Activated CD8-positive, alpha-beta memory T cell treated with anti-CD3 and anti-CD28 coated beads, Interleukin-2, amount 10 ng/mL, durations not matched to agents 7 days and 5 days (primary cell): Measurements from ENCODE around the gene MGAT3. TPM values are rescaled to one million over a fixed set of nuclear protein-coding genes. Genes with fewer than 3 reads are reported as not detected.
"Not testable (repeated sequence)": the region's sequence is repeated elsewhere in the genome, so short reads cannot be mapped to it uniquely, and the experiment has no call there.

Experiments used
- ATAC-seq: fragments of 150-1000 bp; cut with Tn5 transposase; one replicate; pipeline ENCODE4 v1.10.0; 2021; ENCODE audit warnings: moderate library complexity
- CTCF ChIA-PET: fragments of 350-600 bp; sonication (Branson Sonifier 250); formaldehyde crosslinking; loops from one replicate; lab custom pipeline; 2021; ENCODE audit warnings: antibody characterized with exemption; lab: Charles Lee
- DNase-seq: peaks from one replicate; pipeline ENCODE4 v3.0.0-alpha.2; 2020
- H3K27ac Mint-ChIP-seq: one replicate; pipeline ENCODE4 v1.8.0; 2021; ENCODE audit warnings: mild to moderate bottlenecking, mixed read lengths
- H3K27me3 Mint-ChIP-seq: one replicate; pipeline ENCODE4 v1.8.0; 2021; ENCODE audit warnings: mixed read lengths
- H3K36me3 Mint-ChIP-seq: one replicate; pipeline ENCODE4 v1.8.0; 2021; ENCODE audit warnings: mild to moderate bottlenecking, mixed read lengths
- H3K4me1 Mint-ChIP-seq: one replicate; pipeline ENCODE4 v1.8.0; 2021; ENCODE audit warnings: mixed read lengths
- H3K4me3 Mint-ChIP-seq: one replicate; pipeline ENCODE4 v1.8.0; 2021; ENCODE audit warnings: mild to moderate bottlenecking, moderate library complexity, mixed read lengths
- H3K9me3 Mint-ChIP-seq: one replicate; pipeline ENCODE4 v1.8.0; 2022; ENCODE audit warnings: low read depth, mixed read lengths
- total RNA-seq, 2 experiments: library from RNA; stranded (reverse); gene quantifications; one replicate each; pipeline ENCODE4 v1.2.3, GENCODE V29; 2021

The MGAT3 gene
- total RNA-seq, 2 experiments from 2014 or later, result 0.96 to 3.6 TPM

DNA sequence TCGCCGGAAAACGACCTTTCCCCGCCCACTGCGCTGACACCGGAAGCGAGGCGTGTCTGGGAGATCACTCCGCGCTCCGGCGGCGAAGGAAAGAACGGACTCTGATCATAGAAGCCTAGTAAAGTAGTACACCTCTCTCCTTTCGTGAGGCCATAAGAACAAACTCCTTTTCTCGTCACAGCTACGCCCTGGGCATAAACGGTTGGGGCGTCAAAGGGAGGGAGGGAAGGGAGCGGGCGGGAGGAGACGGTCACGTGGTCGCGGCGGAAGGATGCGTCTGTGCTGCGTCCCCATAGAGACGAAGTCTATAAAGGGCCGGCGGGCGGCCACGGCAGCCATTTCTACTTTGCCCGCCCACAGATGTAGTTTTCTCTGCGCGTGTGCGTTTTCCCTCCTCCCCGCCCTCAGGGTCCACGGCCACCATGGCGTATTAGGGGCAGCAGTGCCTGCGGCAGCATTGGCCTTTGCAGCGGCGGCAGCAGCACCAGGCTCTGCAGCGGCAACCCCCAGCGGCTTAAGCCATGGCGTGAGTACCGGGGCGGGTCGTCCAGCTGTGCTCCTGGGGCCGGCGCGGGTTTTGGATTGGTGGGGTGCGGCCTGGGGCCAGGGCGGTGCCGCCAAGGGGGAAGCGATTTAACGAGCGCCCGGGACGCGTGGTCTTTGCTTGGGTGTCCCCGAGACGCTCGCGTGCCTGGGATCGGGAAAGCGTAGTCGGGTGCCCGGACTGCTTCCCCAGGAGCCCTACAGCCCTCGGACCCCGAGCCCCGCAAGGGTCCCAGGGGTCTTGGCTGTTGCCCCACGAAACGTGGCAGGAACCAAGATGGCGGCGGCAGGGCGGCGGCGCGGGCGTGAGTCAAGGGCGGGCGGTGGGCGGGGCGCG is 63.7 kb downstream of the MGAT3 start, which contains the start of gene ATF4:
Gene ATF4, plus strand, starts transcription at position 337 of the 880 bp plus-strand sequence. CDS start 884 bp downstream, outside the sequence.
- Mint-ChIP-seq H3K36me3 (peaks cover 55% of the 10 kb centered on the region), H3K27me3 (no peaks in the 10 kb centered on the region), H3K4me1 (peaks cover 55% of the 10 kb centered on the region), H3K27ac (peak within 1 kb of the TSS; percentile 94), H3K9me3 (no peaks in the 10 kb centered on the region), H3K4me3 (peak within 1 kb of the TSS; percentile 86)
- CTCF ChIA-PET, result interaction anchor here (0.6 to 1.8 kb wide), 22 partner anchors 9 to 504 kb away, joined by 3 to 28 read pairs (median 4); partner anchors contain the start of genes MIEF1, RPL3 and TAB1
- DNase-seq (peak; percentile 91), ATAC-seq (peak; percentile 40)

DNA sequence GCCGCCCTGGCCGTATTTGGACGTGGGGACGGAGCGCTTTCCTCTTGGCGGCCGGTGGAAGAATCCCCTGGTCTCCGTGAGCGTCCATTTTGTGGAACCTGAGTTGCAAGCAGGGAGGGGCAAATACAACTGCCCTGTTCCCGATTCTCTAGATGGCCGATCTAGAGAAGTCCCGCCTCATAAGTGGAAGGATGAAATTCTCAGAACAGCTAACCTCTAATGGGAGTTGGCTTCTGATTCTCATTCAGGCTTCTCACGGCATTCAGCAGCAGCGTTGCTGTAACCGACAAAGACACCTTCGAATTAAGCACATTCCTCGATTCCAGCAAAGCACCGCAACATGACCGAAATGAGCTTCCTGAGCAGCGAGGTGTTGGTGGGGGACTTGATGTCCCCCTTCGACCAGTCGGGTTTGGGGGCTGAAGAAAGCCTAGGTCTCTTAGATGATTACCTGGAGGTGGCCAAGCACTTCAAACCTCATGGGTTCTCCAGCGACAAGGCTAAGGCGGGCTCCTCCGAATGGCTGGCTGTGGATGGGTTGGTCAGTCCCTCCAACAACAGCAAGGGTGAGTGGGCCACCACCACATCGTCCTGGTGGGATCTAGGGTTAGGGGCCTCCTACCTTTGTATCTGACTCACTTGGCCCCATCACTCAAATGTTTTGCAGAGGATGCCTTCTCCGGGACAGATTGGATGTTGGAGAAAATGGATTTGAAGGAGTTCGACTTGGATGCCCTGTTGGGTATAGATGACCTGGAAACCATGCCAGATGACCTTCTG is 64.5 kb downstream of the MGAT3 start:
- Mint-ChIP-seq H3K27ac (peak overlapping the region; percentile 94), H3K4me1 (peaks cover 54% of the 10 kb centered on the region), H3K4me3 (peak overlapping the region; percentile 86), H3K36me3 (peaks cover 51% of the 10 kb centered on the region)
- H3K27me3 Mint-ChIP-seq, H3K9me3 Mint-ChIP-seq, DNase-seq, ATAC-seq: not testable (repeated sequence)
- CTCF ChIA-PET, result interaction anchor here (0.9 to 1.8 kb wide), 2 partner anchors 8 to 10 kb away, joined by 4 to 28 read pairs; no protein-coding TSS in a partner anchor

DNA sequence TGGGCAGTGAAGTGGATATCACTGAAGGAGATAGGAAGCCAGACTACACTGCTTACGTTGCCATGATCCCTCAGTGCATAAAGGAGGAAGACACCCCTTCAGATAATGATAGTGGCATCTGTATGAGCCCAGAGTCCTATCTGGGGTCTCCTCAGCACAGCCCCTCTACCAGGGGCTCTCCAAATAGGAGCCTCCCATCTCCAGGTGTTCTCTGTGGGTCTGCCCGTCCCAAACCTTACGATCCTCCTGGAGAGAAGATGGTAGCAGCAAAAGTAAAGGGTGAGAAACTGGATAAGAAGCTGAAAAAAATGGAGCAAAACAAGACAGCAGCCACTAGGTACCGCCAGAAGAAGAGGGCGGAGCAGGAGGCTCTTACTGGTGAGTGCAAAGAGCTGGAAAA is 65.3 kb downstream of the MGAT3 start:
- H3K9me3 Mint-ChIP-seq, DNase-seq, ATAC-seq, H3K27me3 Mint-ChIP-seq: not testable (repeated sequence)
- H3K27ac Mint-ChIP-seq, result peak overlapping the region; percentile 94
- H3K4me3 Mint-ChIP-seq, result peak overlapping the region; percentile 86
- peaks cover 48% of the 10 kb centered on the region for H3K36me3 Mint-ChIP-seq
- CTCF ChIA-PET, result interaction anchor here (1.1 to 11.2 kb wide), 2 partner anchors 10 to 28 kb away, joined by 5 to 251 read pairs; no protein-coding TSS in a partner anchor
- H3K4me1 Mint-ChIP-seq, result peaks cover 57% of the 10 kb centered on the region

DNA sequence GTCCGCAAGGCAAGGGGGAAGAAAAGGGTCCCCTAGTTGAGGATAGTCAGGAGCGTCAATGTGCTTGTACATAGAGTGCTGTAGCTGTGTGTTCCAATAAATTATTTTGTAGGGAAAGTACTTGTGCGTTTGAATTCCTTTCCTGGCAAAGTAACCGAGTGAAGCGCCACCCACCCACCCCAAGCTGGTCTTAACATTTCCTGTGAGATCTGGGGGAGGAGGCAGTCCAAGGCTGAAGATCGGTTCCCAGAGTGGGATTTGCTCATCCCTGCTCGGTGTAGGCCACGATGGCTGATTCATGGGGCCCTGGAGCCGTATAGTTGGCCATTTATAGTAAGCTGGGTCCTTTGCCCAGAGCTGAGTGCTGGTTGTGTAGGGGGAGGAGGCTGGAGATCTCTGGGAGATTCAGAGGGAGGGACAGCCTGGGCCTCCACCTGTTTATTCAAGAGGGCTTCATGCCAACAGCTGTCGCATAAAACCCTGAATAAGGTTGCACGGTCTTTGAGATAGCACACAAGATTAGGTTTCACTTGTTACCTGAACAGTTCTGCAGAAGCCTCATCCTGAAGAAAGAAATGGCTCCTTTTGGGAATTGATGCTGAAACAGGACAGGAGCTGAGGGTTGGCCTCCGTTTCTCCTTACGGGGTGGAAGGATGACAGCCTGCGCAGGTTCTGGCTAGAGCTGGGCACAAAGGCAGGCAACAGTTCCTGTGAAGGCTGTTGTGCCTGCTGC is 65.9 kb downstream of the MGAT3 start:
- no peak for DNase-seq
- H3K4me1 Mint-ChIP-seq, result peaks cover 63% of the 10 kb centered on the region
- H3K27me3 Mint-ChIP-seq, result no peaks in the 10 kb centered on the region
- H3K9me3 Mint-ChIP-seq, result no peaks in the 10 kb centered on the region
- CTCF ChIA-PET, result interaction anchor here (1.0 to 11.2 kb wide), 7 partner anchors 8 to 171 kb away, joined by 3 to 251 read pairs (median 4); partner anchors contain the start of gene MIEF1
- no peak for ATAC-seq
- peaks cover 49% of the 10 kb centered on the region for H3K36me3 Mint-ChIP-seq
- peak overlapping the region; percentile 94 for H3K27ac Mint-ChIP-seq
- H3K4me3 Mint-ChIP-seq, result peak overlapping the region; percentile 86

DNA sequence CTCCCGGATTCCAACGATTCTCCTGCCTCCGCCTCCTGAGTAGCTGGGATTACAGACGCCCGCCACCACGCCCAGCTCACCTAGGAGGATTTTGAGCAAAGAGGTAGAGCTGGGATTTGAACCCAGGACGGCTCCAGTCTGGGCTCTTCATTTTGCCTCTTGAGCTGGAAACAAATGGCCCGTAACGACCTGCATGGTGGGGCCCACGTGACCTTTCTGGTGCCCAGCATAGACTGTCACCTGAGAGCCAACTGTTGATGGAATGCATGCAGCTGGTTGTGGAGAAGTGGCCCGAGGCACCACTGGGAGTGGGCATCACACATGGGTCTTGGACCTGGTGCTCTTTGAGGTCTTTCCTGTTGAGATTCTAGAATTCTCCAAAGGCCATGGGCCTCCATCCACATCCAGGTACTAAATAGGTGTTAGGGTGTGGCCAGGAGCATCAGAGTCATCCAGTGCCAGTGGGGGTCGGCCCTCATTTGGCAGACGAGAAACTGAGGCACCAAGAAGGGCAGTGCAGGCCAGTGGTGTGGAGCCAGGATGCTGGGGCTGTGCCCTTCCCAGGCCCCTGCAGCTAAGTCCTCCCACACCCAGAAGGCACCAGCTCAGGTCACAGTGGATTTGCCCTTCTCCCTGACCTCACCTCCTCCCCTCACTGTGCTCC is 67.4 kb downstream of the MGAT3 start:
- peak overlapping the region; percentile 56 for H3K27ac Mint-ChIP-seq
- H3K4me3 Mint-ChIP-seq, result peak overlapping the region; percentile 32
- H3K27me3 Mint-ChIP-seq, result no peaks in the 10 kb centered on the region
- CTCF ChIA-PET, result interaction anchor here (0.7 to 11.2 kb wide), 9 partner anchors 10 to 513 kb away, joined by 3 to 251 read pairs (median 4); partner anchors contain the start of genes MIEF1 and TAB1
- ATAC-seq, result no peak
- no peaks in the 10 kb centered on the region for H3K9me3 Mint-ChIP-seq
- peaks cover 54% of the 10 kb centered on the region for H3K36me3 Mint-ChIP-seq
- peaks cover 68% of the 10 kb centered on the region for H3K4me1 Mint-ChIP-seq
- DNase-seq, result no peak

DNA sequence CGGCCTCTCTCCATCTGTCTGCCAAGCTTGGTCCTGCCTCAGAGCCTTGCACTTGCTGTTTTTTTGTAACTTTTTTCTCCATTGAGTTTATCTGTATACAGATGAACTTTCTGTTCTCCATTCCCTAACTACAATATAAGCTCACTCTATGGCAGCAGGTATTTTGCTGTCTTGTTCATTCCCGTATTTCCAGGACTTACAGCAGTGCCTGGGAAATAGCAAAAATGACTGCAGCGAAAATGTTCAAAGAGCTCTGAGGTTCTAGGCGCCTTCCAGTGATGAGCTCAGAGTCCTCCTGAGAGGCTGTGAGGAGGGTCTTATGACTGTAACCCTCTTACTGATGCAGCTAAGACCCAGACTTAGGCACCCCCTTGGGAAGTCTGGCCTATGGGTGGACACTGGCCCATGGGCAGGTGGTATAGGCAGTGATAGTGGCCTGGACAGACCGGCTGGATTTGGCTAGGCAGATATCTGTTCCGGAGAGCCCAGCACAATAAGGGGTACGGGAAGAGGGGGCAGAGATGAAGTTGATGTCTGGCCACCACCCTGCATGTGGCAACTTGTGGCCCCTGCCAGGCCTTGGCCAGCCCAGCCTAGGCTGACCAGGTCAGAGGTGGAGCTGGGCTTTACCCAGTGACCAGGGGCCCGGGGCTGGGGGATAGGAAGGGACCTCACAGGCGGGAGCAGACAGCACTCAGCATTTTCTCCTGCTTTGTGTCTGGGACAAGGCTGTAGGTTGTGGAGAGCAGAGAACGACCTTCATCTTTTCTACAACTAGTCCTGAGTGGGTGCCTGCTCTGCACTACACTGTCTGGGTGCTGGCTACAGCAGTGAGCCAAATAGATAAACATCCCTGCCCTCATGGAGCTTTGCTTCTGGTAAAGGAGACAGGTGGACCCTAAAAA is 68.2 kb downstream of the MGAT3 start:
- H3K27me3 Mint-ChIP-seq, result no peaks in the 10 kb centered on the region
- peaks cover 57% of the 10 kb centered on the region for H3K36me3 Mint-ChIP-seq
- DNase-seq (no peak), ATAC-seq (no peak)
- no peaks in the 10 kb centered on the region for H3K9me3 Mint-ChIP-seq
- CTCF ChIA-PET, result interaction anchor here (0.9 to 11.2 kb wide), 4 partner anchors 10 to 512 kb away, joined by 3 to 251 read pairs (median 6); no protein-coding TSS in a partner anchor
- peak overlapping the region; percentile 86 for H3K27ac Mint-ChIP-seq
- H3K4me3 Mint-ChIP-seq, result no peak overlapping the region
- peaks cover 74% of the 10 kb centered on the region for H3K4me1 Mint-ChIP-seq

DNA sequence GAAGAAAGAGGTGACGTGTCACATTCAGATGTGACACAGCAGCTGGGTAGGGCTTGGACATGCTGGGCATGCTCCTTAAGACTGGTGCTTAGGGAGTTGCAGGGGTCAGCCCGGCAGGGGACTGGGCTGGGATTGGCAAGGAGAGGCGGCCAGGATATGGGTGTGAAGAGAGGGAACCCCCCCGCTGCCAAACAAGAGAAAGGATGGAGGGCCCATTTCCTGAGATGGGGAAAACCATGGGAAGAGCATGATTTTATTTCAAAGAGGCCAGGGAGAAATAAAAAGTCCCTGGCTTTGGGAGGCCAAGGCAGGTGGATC is 68.8 kb downstream of the MGAT3 start:
- Mint-ChIP-seq H3K27ac (peak overlapping the region; percentile 86), H3K36me3 (peaks cover 56% of the 10 kb centered on the region)
- CTCF ChIA-PET, result interaction anchor here (0.9 to 11.2 kb wide), 6 partner anchors 9 to 209 kb away, joined by 3 to 251 read pairs (median 6); no protein-coding TSS in a partner anchor

DNA sequence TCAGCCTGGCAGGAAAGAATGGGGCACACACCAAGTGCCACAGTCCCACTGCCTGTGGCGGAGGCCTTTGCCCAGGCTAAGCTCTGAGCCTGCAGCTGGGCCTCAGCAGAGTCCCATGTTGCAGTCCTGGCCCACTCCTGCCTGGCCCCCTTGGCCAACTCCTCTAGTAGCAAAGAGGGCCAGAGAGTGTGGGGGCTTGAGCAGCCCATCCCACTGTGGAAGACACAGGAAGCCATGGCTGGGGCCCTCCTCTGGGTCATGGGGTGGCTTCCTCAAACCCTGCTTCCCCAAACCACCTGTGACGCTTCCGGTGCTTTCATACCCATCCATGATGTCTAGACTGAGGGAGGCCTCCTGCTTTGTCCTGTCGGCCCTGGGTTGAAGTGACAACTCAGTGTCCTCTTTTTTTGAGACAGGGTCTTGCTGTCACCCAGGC is 69.9 kb downstream of the MGAT3 start:
- Mint-ChIP-seq H3K27ac (peak overlapping the region; percentile 86), H3K27me3 (no peaks in the 10 kb centered on the region), H3K9me3 (no peaks in the 10 kb centered on the region), H3K4me3 (no peak overlapping the region), H3K4me1 (peaks cover 87% of the 10 kb centered on the region), H3K36me3 (peaks cover 53% of the 10 kb centered on the region)
- DNase-seq (no peak), ATAC-seq (peak; percentile 3)
- CTCF ChIA-PET, result interaction anchor here (0.9 to 11.2 kb wide), 6 partner anchors 8 to 210 kb away, joined by 3 to 251 read pairs (median 4); no protein-coding TSS in a partner anchor

More for the DNA sequence above, 68.8 kb downstream of the MGAT3 start:
- H3K9me3 Mint-ChIP-seq, result no peaks in the 10 kb centered on the region
- ATAC-seq (no peak), DNase-seq (no peak)
- peaks cover 79% of the 10 kb centered on the region for H3K4me1 Mint-ChIP-seq
- no peaks in the 10 kb centered on the region for H3K27me3 Mint-ChIP-seq
- no peak overlapping the region for H3K4me3 Mint-ChIP-seq

DNA sequence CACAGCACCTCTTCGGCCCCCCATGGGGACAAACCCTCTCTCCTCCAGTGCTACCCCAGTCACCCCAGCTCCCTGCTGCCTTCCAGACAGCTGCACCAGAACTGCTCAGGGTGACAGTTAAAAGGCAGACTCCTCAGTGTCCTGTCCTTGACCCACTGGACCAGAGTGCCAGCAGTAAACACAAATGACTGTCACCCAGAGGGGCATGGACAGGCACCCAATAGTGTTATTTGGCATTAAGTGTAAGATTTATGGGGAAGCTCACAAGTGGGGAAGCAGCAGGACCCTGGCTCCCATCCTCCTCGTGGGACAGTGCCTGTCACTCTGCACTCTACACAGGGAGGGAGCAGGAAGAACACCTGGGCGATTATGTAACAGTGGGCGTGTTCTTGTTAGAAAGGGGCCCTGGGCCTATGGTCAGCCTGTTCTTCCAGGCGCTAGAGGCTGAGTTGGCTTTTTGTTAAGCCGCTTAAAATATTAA is 70.7 kb downstream of the MGAT3 start:
- Mint-ChIP-seq H3K4me3 (no peak overlapping the region), H3K27me3 (no peaks in the 10 kb centered on the region), H3K27ac (peak overlapping the region; percentile 86), H3K4me1 (peaks cover 84% of the 10 kb centered on the region), H3K36me3 (peaks cover 48% of the 10 kb centered on the region), H3K9me3 (no peaks in the 10 kb centered on the region)
- ATAC-seq (no peak), DNase-seq (no peak)
- CTCF ChIA-PET, result interaction anchor here (1.4 to 22.3 kb wide), 5 partner anchors 13 to 501 kb away, joined by 3 to 478 read pairs (median 8); no protein-coding TSS in a partner anchor

DNA sequence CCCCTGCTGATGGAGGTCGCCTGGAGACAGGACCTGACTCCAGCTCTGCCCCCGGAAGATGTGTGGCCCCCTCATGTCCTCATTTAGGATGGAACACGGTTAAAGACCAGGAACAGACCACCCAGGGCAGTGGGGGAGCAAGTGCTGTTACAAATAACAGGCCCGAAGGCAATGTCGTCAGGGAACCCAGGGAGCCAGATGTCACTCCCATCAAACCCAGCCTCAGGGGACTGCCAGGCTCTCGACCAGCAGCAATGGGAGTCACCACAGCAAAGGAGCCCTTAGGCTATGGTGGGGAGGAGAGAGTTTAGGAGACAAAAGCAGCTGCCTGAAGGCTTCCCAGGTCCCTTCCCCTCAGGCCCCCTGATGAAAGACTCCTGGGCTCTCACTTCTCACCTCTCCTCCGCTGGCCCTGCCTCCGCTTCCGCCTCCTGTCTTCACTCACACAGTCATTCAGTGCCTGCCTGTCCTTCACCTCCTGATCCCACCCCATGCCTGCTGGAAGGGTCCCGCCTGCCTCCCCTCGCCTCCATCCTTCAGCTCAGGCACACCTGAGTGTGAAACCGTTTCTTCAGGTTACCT is 71.4 kb downstream of the MGAT3 start:
- Mint-ChIP-seq H3K27me3 (no peaks in the 10 kb centered on the region), H3K4me1 (peaks cover 82% of the 10 kb centered on the region), H3K9me3 (no peaks in the 10 kb centered on the region), H3K36me3 (peaks cover 43% of the 10 kb centered on the region), H3K27ac (peak overlapping the region; percentile 86), H3K4me3 (no peak overlapping the region)
- CTCF ChIA-PET, result interaction anchor here (0.9 to 22.3 kb wide), 20 partner anchors 8 to 524 kb away, joined by 3 to 478 read pairs (median 9); partner anchors contain the start of genes ATF4, MIEF1, RPL3 and TAB1
- ATAC-seq, result no peak
- no peak for DNase-seq
